D721Med (cell line): ENCODE measurements around the gene LSAMP.

ENCODE experiments used
- DNase-seq: peaks from one replicate; pipeline ENCODE4 v3.0.0; 2011; ENCODE audit warnings: low spot score; ENCODE audit not compliant: insufficient read length
- FAIRE-seq: peaks from 2 replicates; lab custom pipeline; 2011; peaks lifted over from hg19 to GRCh38; lab: Jason Lieb, UNC
- CTCF ChIP-seq: IDR thresholded peaks from 2 replicates; pipeline ENCODE4 v1.5.1; 2012; ENCODE audit warnings: mild to moderate bottlenecking, control low read depth; ENCODE audit not compliant: insufficient read depth; ENCODE audit errors: missing control alignments

LSAMP gene

GRCh38 chr3:116067326-116067725 is 378.0 kb downstream of the LSAMP start:
- FAIRE-seq, result no peak
- no peak for DNase-seq
- no peak for TF ChIP-seq CTCF

DNA sequence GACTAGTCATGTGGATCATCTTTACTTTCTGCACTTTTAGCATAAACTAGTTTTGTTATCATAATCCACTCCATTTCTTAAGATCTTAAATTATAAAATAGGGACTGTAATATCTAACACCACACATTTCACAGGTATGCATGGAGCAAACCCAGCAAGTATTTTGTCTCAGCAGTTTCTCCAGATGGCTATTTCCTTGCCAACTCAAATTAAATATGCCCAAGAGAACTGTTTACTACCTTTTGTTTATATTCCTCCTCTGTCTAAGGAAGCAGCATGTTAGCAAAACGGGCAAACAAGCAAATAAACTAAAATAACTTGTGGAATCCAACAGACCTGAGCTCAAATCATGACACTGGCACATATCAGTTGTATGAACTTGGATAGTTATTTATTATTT is 379.8 kb downstream of the LSAMP start:
- no peak for TF ChIP-seq CTCF
- no peak for DNase-seq

GRCh38 chr3:116064646-116065045 is 380.6 kb downstream of the LSAMP start:
- no peak for FAIRE-seq
- no peak for TF ChIP-seq CTCF
- DNase-seq, result no peak

More for the DNA sequence above, 379.8 kb downstream of the LSAMP start:
- FAIRE-seq, result no peak

GRCh38 chr3:116059421-116060096 is 385.7 kb downstream of the LSAMP start:
- FAIRE-seq, result no peak

DNA sequence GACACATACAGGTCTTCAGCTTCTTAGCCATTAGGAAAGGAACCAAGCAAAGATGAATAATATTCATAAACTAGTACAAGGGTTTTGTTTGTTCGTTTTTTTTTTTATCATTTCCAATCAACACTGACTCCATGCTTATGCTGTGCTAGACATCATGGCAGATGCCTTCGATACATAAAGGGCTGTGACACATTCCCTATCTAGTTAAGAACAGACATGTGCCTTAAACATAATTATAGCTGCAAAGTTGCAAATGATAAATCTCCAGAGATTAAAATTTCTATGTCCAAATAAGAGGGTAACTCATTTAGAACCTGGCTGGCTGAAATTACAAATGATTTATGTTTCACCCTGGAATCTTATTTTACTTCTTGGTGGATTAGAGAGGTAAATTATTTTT is 386.4 kb downstream of the LSAMP start:
- no peak for DNase-seq
- TF ChIP-seq CTCF, result no peak
- FAIRE-seq, result no peak

More at GRCh38 chr3:116059421-116060096, 385.7 kb downstream of the LSAMP start:
- TF ChIP-seq CTCF, result no peak
- no peak for DNase-seq

DNA sequence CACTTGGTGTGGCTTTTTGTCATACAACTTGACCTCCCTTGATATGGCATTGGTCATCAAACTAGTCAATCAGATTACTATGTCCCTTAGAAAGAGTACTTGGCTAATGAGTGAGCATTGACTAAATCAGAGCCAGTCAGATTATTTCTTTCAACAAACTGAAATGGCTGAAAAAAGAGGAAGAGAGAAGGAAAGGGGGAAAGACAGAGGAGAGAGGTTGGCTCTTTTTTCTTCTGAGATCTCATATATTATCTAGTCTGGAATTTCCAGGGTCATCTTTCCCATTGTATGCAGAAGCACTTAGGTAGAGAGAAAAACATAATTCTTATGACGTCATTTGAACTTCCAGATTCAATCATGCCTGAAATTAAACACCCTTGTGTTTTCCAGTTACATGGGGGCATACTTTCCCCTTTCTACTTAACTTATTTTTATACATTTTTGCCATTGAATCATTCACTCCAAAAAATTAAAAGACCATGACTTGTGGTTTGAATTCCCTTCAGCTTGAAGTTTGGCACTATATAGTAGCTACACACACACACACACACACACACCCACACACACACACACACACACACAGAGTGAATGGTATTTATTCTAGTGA is 387.8 kb downstream of the LSAMP start:
- DNase-seq (no peak), FAIRE-seq (no peak)
- no peak for TF ChIP-seq CTCF

DNA sequence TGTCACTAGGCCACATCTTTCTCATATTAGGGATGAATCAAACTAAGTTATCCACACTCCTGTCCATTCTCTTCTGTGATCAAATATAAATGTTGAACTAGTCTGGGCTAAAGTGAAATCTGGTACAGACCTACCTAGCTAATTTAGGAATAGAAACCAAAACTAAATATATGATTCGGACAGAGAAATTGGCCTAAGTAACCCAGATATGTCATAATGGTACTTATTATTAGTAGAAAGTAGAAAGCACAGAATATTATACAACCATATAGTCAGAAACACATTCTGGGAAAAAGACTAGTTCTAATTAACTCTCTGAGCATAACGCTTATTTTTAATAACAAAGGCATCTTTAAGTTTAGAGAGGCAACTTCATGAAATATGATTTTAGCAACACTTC is 389.0 kb downstream of the LSAMP start:
- no peak for TF ChIP-seq CTCF
- no peak for FAIRE-seq
- no peak for DNase-seq
